MG63 (cell line): ENCODE results near the gene ERCC3. TPM values are rescaled to one million over a fixed set of nuclear protein-coding genes. Genes with fewer than 3 reads are reported as not detected.

ENCODE experiments used
- DNase-seq: peaks from one replicate; pipeline ENCODE4 v3.0.0-alpha.2; 2020
- H3K27me3 ChIP-seq: fragments of 250-450 bp; sonication (Bioruptor Pico); 2 replicates; pipeline ENCODE4 v1.5.1; 2020; ENCODE audit warnings: mild to moderate bottlenecking, moderate library complexity
- H3K36me3 ChIP-seq: fragments of 250-450 bp; sonication (Bioruptor Pico); 2 replicates; pipeline ENCODE4 v1.5.1; 2020; ENCODE audit warnings: mild to moderate bottlenecking, moderate library complexity
- H3K4me3 ChIP-seq: fragments of 250-450 bp; sonication (Bioruptor Pico); 2 replicates; pipeline ENCODE4 v1.5.1; 2020; ENCODE audit warnings: mild to moderate bottlenecking, moderate library complexity
- H3K9me3 ChIP-seq: fragments of 250-450 bp; sonication (Bioruptor Pico); 2 replicates; pipeline ENCODE4 v1.5.1; 2020; ENCODE audit warnings: mild to moderate bottlenecking, moderate library complexity
- total RNA-seq: library from RNA; depleted of rRNA; stranded (reverse); fragments of >200 nt; shearing (Covaris generic); gene quantifications from 2 replicates; pipeline ENCODE4 v1.2.3, GENCODE V29; 2014; ENCODE audit warnings: low replicate concordance

The ERCC3 gene
- total RNA-seq, 1 experiment from 2014 or later, result 35.1 TPM

DNA sequence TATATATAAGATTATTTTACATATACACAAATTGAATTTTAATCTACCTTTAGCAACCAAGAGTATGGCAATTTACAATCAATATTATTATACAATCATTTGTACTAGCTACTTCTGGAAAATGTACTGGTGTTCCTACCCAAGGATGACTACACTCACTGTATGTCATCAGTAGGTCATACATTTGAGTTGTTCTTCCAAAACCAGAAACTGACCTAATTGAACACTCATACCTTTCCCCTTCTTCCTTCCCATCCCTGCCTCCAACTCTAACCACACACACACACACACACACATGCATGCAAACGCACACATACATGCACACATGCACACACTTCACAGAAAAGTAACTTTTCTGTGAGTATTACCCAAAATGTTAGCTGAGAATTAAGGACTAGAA, 8.2 kb upstream of the ERCC3 start:
- no peak overlapping the region for H3K4me3 ChIP-seq
- H3K27me3 ChIP-seq, result no peaks in the 10 kb centered on the region
- no peaks in the 10 kb centered on the region for H3K9me3 ChIP-seq
- DNase-seq, result no peak
- peaks cover 12% of the 10 kb centered on the region for H3K36me3 ChIP-seq

DNA sequence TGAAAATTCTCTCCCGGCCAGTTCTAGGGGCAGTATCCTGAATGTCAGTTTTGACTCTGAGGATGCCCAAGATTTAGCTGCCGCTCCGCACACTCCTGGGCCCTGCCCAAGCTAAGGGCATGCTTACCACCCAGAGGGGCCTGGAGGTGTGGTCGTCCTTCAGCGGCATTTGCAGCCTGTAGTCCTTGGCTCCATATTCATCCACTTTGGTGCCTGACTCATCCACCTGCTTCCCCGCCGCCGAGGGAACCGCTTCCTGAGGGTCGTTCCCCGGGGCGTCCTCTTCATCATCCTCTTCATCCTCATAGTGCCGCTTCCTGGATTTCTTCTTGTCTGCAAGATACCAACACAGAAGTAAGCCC, 577 bp downstream of the ERCC3 start:
- peak; percentile 20 for DNase-seq
- Histone ChIP-seq H3K4me3 (peak overlapping the region; percentile 98), H3K36me3 (peaks cover 48% of the 10 kb centered on the region), H3K9me3 (no peaks in the 10 kb centered on the region), H3K27me3 (no peaks in the 10 kb centered on the region)

- no peak for DNase-seq
- H3K36me3 ChIP-seq, result peaks cover 83% of the 10 kb centered on the region
- no peaks in the 10 kb centered on the region; the same call in 1 of the 2 replicates for H3K9me3 ChIP-seq
Observed at GRCh38 chr2:127288274-127288673, 5.7 kb downstream of the ERCC3 start.

GRCh38 chr2:127283275-127283674, 10.7 kb downstream of the ERCC3 start:
- H3K36me3 ChIP-seq, result peaks cover 66% of the 10 kb centered on the region
- H3K9me3 ChIP-seq, result no peaks in the 10 kb centered on the region; the same call in 1 of the 2 replicates
- DNase-seq, result no peak
- H3K27me3 ChIP-seq, result no peaks in the 10 kb centered on the region
- H3K4me3 ChIP-seq, result no peak overlapping the region

More at GRCh38 chr2:127288274-127288673, 5.7 kb downstream of the ERCC3 start:
- H3K27me3 ChIP-seq, result no peaks in the 10 kb centered on the region
- H3K4me3 ChIP-seq, result no peak overlapping the region

GRCh38 chr2:127280693-127281092, 13.3 kb downstream of the ERCC3 start:
- DNase-seq, result no peak
- H3K27me3 ChIP-seq, result no peaks in the 10 kb centered on the region
- peaks cover 66% of the 10 kb centered on the region for H3K36me3 ChIP-seq
- no peaks in the 10 kb centered on the region; the same call in 1 of the 2 replicates for H3K9me3 ChIP-seq
- no peak overlapping the region for H3K4me3 ChIP-seq

- Histone ChIP-seq H3K27me3 (no peaks in the 10 kb centered on the region), H3K9me3 (no peaks in the 10 kb centered on the region; the same call in 1 of the 2 replicates), H3K36me3 (peaks cover 64% of the 10 kb centered on the region), H3K4me3 (no peak overlapping the region)
- DNase-seq, result no peak
Observed at GRCh38 chr2:127279781-127280180, 14.2 kb downstream of the ERCC3 start.

DNA sequence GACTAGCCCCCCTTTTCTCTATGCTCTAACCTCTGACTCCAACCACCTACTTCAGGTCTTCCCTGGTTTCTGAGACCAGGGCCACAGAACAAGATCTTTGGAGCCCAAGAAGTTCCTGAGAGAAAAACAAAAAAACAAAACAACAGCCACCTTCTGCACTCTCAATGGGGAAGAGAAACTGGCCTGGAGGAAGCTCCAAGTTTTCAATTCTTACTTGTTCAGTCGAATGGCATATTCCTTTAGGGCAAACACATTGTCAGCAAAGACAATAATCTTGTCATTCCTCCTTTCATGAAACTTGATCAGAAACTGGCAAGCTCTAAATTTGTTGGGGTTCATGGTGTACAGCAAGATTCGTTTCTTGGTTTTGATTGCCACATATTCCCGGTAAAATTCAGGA, 15.0 kb downstream of the ERCC3 start:
- H3K36me3 ChIP-seq, result peaks cover 56% of the 10 kb centered on the region
- DNase-seq, result no peak

GRCh38 chr2:127277028-127277427, 16.9 kb downstream of the ERCC3 start:
- Histone ChIP-seq H3K4me3 (no peak overlapping the region), H3K27me3 (no peaks in the 10 kb centered on the region), H3K9me3 (no peaks in the 10 kb centered on the region), H3K36me3 (peaks cover 52% of the 10 kb centered on the region)
- DNase-seq, result no peak

More for the DNA sequence above, 15.0 kb downstream of the ERCC3 start:
- Histone ChIP-seq H3K27me3 (no peaks in the 10 kb centered on the region), H3K9me3 (no peaks in the 10 kb centered on the region; the same call in 1 of the 2 replicates), H3K4me3 (no peak overlapping the region)

- DNase-seq, result no peak
- Histone ChIP-seq H3K27me3 (no peaks in the 10 kb centered on the region), H3K9me3 (no peaks in the 10 kb centered on the region), H3K4me3 (no peak overlapping the region), H3K36me3 (peaks cover 59% of the 10 kb centered on the region)
Observed at GRCh38 chr2:127275789-127276188, 18.2 kb downstream of the ERCC3 start.

DNA sequence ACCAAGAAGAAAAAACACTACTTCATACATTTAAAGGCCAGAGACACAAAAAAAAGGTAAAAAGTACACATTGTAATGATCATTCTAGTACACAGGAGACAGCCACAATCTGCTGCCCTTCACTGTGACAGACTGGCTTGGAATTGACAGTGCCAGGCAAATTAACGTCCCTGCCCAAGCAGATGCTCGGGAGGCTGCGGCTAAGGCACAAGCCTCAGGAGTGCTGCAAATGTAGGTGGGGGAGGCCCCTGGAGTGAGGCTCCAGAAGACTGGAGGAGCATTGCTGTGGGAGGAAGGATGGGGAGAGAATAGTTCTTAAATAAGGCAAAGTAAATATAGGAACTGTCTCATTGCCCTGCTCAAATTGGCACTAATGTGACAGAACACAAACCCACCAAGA, 18.6 kb downstream of the ERCC3 start:
- Histone ChIP-seq H3K4me3 (no peak overlapping the region), H3K36me3 (peaks cover 62% of the 10 kb centered on the region)

GRCh38 chr2:127270663-127271062, 23.3 kb downstream of the ERCC3 start:
- no peak overlapping the region for H3K4me3 ChIP-seq
- H3K36me3 ChIP-seq, result peaks cover 58% of the 10 kb centered on the region
- H3K27me3 ChIP-seq, result no peaks in the 10 kb centered on the region
- no peaks in the 10 kb centered on the region for H3K9me3 ChIP-seq
- no peak for DNase-seq

More for the DNA sequence above, 18.6 kb downstream of the ERCC3 start:
- no peak for DNase-seq
- no peaks in the 10 kb centered on the region for H3K9me3 ChIP-seq
- no peaks in the 10 kb centered on the region for H3K27me3 ChIP-seq

DNA sequence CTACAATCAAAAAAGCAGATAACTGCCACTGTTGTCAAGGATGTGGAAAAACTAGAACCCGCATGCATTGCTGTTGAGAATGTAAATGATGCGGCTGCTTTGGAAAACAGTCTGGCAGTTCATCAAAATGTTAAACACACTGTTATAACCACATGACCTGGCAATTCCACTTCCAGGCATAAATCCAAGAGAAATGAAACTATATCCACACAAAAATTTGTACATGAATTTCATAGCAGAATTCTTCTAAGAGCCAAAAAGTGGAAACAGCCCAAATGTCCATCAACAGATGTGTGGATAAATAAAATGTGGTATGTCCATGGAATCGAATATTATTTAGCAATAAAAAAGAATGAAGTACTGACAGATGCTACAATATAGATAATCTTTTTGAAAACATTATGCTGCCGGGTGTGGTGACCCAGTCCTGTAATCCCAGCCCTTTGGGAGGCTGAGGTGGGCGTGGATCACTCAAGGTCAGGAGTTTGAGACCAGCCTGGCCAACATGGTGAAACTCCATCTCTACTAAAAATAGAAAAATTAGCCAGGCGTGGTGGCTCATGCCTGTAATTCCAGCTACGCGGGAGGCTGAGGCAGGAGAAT, 32.0 kb downstream of the ERCC3 start:
- H3K9me3 ChIP-seq, result no peaks in the 10 kb centered on the region
- DNase-seq, result no peak
- H3K27me3 ChIP-seq, result no peaks in the 10 kb centered on the region
- H3K4me3 ChIP-seq, result no peak overlapping the region
- peaks cover 69% of the 10 kb centered on the region for H3K36me3 ChIP-seq

DNA sequence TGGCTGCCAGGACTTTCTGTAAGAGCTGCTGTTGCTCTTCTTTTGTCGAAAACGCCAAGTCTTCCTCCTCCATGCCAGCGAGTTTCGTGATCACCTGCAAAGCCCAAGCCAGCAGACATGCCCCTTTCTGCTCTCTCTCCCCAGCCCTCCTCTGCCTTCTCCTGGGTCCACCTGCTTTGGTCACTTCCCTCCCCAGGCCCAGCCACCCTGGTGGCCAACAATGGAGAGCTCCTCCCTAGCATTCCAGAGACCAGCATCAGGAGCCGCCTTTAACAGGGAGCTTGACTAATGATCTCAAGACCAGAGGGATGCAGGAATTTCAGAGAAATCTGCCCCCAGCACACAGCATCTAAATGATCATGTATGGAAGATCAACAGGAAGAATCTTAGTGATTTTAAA, 34.6 kb downstream of the ERCC3 start:
- H3K27me3 ChIP-seq, result no peaks in the 10 kb centered on the region
- no peak for DNase-seq
- H3K4me3 ChIP-seq, result no peak overlapping the region
- no peaks in the 10 kb centered on the region for H3K9me3 ChIP-seq
- peaks cover 64% of the 10 kb centered on the region for H3K36me3 ChIP-seq

DNA sequence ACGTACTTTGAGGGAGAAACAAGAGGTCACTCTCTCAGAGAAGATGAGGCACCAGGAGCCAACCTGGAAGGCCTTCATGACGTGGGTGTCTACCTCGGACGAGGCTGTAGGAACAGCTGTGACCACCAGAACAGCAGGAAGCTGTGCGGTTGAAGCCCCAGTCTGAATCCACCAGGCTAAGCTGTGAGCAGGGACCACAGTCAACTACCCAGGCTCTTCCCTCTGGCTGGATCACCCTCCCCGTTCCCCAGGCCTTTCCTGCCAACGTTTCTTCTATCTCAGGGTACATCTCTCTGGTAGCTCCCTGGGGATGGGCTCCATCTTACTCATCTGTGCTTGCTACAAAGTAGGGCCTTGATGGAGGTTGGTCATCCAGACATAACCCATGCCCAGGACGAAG, 37.1 kb downstream of the ERCC3 start:
- DNase-seq, result no peak
- H3K36me3 ChIP-seq, result peaks cover 47% of the 10 kb centered on the region
- no peak overlapping the region for H3K4me3 ChIP-seq
- H3K9me3 ChIP-seq, result no peaks in the 10 kb centered on the region
- no peaks in the 10 kb centered on the region for H3K27me3 ChIP-seq

DNA sequence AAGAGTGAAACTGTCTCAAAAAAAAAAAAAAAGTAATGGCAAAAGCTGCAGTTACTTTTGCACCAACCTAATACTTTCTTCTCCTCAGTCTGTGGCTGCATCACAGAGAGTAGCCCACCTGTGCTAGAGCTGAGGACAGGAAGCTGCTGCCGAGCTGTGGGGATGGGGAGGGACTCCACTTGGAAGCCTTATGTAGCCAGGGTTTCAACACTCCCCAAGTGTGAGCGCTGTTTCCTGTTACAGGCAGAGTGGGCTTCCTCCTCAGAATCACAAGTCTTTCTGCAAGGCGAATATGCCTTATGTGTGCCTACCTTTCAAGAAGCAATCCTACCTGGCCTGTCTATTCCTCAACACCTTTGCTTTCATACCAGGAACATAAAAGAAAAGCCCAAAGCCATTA, 37.6 kb downstream of the ERCC3 start:
- DNase-seq, result no peak
- Histone ChIP-seq H3K9me3 (no peaks in the 10 kb centered on the region), H3K36me3 (peaks cover 42% of the 10 kb centered on the region), H3K27me3 (no peaks in the 10 kb centered on the region), H3K4me3 (no peak overlapping the region)

- DNase-seq, result no peak
- Histone ChIP-seq H3K36me3 (peaks cover 35% of the 10 kb centered on the region), H3K9me3 (no peaks in the 10 kb centered on the region), H3K4me3 (no peak overlapping the region), H3K27me3 (no peaks in the 10 kb centered on the region)
Observed at GRCh38 chr2:127255721-127256120, 38.2 kb downstream of the ERCC3 start.

DNA sequence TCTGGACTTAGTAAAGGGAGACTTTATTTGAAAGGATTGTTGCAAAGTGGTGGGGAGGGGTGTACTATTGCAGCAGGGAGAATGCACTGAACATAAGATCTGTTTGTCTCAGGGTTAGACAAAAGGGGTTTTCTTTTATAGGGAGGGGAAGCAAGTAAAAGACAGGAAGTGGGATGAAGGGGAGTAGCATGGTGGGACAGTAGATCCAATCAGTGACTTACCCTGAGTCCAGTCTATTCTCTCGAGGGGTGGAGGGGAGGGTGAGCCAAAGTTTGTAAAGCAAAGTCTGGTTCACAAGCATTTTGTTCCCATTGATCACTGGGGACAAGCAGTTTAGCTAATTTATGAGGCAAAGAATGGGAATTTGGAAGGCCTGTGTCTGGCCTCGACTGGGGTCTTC, 38.8 kb downstream of the ERCC3 start:
- Histone ChIP-seq H3K36me3 (peaks cover 29% of the 10 kb centered on the region), H3K9me3 (no peaks in the 10 kb centered on the region), H3K4me3 (no peak overlapping the region), H3K27me3 (no peaks in the 10 kb centered on the region)
- DNase-seq, result no peak

- Histone ChIP-seq H3K36me3 (peaks cover 26% of the 10 kb centered on the region), H3K9me3 (no peaks in the 10 kb centered on the region), H3K4me3 (no peak overlapping the region), H3K27me3 (no peaks in the 10 kb centered on the region)
- DNase-seq, result peak; percentile 6
Observed at GRCh38 chr2:127254386-127254981, 39.5 kb downstream of the ERCC3 start.
